Thoracic aorta (tissue), 2 donors: Measurements from ENCODE around the gene WFDC1. TPM values are rescaled to one million over a fixed set of nuclear protein-coding genes. Genes with fewer than 3 reads are reported as not detected.

Experiments used
- ATAC-seq: fragments of 150-250 bp; one replicate; pipeline ENCODE4 v1.8.0; 2017; ENCODE audit warnings: low read depth; ENCODE audit not compliant: insufficient number of reproducible peaks, low FRiP score
- DNase-seq: peaks from one replicate; pipeline ENCODE4 v3.0.0-alpha.2; 2020; ENCODE audit warnings: low spot score
- H3K27ac ChIP-seq, 2 donors: fragments of 200-600 bp; sonication (generic); 1 replicate in 1 of 2; 2 replicates in 1 of 2; pipeline ENCODE4 v1.5.1; 2016; ENCODE audit warnings: mild to moderate bottlenecking in 2 of 2, moderate library complexity in 2 of 2
- H3K27me3 ChIP-seq: fragments of 200-600 bp; sonication (generic); replicated peaks from 2 replicates; pipeline ENCODE4 v1.6.0; 2016; ENCODE audit warnings: mild to moderate bottlenecking; ENCODE audit not compliant: insufficient read depth
- H3K36me3 ChIP-seq: fragments of 200-600 bp; sonication (generic); one replicate; pipeline ENCODE4 v1.5.1; 2016
- H3K4me1 ChIP-seq, 2 donors: fragments of 200-600 bp; sonication (generic); 1 replicate in 1 of 2; 2 replicates in 1 of 2; pipeline versions ENCODE4 v1.5.1 to v1.6.0; 2016; ENCODE audit warnings: low read depth in 2 of 2, mild to moderate bottlenecking in 1 of 2; ENCODE audit not compliant: control insufficient read depth in 1 of 2
- H3K4me3 ChIP-seq: fragments of 200-600 bp; sonication (generic); 2 replicates; pipeline ENCODE4 v1.5.1; 2016; ENCODE audit warnings: mild to moderate bottlenecking
- H3K9me3 ChIP-seq: fragments of 200-600 bp; sonication (generic); 2 replicates; pipeline ENCODE4 v1.5.1; 2016
- total RNA-seq, 2 donors: library from RNA; depleted of rRNA; stranded (reverse); fragments of >200 nt; gene quantifications; one replicate each; pipeline versions ENCODE4 v1.1.0 to v1.2.3, GENCODE V29; 2016
- TF ChIP-seq, protein P1 (sequence below): fragments of 200-600 bp; sonication (generic); IDR thresholded peaks from one replicate; pipeline ENCODE4 v1.5.1; 2019; ENCODE audit warnings: antibody characterized with exemption

WFDC1 gene
- total RNA-seq, 2 donors from 2014 or later = 4.6 to 203 TPM

GRCh38 chr16:84319146-84319760 lies 24.6 kb downstream of the WFDC1 start:
- no peak overlapping the region for H3K27ac ChIP-seq
- no peak overlapping the region for H3K4me3 ChIP-seq
- ATAC-seq = no peak
- H3K4me1 ChIP-seq = no peaks in the 10 kb centered on the region
- TF ChIP-seq, protein P1, sequence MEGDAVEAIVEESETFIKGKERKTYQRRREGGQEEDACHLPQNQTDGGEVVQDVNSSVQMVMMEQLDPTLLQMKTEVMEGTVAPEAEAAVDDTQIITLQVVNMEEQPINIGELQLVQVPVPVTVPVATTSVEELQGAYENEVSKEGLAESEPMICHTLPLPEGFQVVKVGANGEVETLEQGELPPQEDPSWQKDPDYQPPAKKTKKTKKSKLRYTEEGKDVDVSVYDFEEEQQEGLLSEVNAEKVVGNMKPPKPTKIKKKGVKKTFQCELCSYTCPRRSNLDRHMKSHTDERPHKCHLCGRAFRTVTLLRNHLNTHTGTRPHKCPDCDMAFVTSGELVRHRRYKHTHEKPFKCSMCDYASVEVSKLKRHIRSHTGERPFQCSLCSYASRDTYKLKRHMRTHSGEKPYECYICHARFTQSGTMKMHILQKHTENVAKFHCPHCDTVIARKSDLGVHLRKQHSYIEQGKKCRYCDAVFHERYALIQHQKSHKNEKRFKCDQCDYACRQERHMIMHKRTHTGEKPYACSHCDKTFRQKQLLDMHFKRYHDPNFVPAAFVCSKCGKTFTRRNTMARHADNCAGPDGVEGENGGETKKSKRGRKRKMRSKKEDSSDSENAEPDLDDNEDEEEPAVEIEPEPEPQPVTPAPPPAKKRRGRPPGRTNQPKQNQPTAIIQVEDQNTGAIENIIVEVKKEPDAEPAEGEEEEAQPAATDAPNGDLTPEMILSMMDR = no peak
- no peak for DNase-seq
- H3K9me3 ChIP-seq = peaks cover 3% of the 10 kb centered on the region
- no peaks in the 10 kb centered on the region for H3K27me3 ChIP-seq
- H3K36me3 ChIP-seq = no peaks in the 10 kb centered on the region

DNA sequence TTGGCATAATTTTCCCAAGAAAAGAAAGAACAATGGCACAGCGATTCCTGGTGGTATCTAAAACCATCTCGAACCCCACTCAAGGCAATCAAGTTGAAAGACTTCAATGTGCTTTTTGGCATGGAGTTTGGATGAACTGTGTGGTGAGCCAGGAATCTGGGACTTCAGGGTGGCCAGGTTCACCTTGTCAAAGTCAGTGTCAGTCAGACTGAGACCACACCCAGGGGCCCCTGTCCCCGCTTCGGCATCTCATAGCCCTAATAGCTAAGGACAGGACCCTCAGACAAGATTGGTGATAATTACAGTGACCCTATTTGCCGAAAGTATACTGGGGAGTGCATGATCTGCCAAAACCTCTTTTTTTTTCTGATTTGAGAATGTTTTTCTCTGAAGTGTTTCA lies 25.8 kb downstream of the WFDC1 start:
- Histone ChIP-seq H3K4me3 (no peak overlapping the region), H3K36me3 (no peaks in the 10 kb centered on the region), H3K27me3 (no peaks in the 10 kb centered on the region), H3K27ac (no peak overlapping the region), H3K4me1 (no peaks in the 10 kb centered on the region), H3K9me3 (peaks cover 3% of the 10 kb centered on the region)
- no peak for DNase-seq
- TF ChIP-seq, protein P1 = no peak
- no peak for ATAC-seq

DNA sequence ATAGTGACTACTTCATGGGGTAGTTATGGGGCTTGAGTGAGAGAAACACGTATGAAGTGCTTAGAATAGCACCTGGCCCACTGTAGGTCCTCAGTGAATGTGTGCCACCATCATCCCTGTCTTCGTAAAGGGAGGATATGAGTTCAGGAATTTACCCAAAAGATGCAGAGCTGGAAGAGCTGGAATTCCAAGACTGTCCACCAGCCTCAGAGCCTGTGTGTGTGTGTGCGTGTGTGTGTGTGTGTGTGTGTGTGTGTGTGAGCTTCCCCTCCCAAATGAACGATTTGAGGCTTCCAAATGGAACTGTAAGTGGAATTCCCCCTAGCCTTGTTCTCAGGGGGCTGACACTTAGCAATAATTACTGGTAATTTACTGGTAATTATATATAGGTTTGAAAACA lies 27.3 kb downstream of the WFDC1 start:
- DNase-seq = no peak
- no peak for ATAC-seq

DNA sequence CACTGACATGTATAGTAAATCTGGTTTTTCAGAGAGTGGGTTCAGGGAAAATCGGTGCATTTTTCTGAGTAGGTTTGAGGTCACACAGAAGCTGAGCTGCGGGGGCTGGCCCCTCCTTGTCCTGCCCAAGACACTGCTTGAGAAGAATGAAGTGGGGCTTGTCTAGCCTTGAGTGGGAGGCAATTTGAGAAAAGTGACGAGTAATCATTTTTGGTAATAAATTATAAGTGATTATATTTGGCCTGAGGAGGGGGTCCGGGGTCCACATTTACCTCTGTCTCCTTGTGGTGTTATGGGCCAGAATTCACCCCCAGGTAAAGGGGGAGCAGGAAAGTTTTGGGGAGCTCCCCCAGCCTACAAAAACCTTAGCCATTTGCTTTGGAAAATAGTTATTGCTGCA lies 28.1 kb downstream of the WFDC1 start:
- Histone ChIP-seq H3K9me3 (peaks cover 3% of the 10 kb centered on the region), H3K27me3 (no peaks in the 10 kb centered on the region), H3K27ac (no peak overlapping the region), H3K36me3 (no peaks in the 10 kb centered on the region), H3K4me1 (no peaks in the 10 kb centered on the region), H3K4me3 (no peak overlapping the region)
- no peak for ATAC-seq
- TF ChIP-seq, protein P1 = no peak
- no peak for DNase-seq

More for the DNA sequence above, 27.3 kb downstream of the WFDC1 start:
- Histone ChIP-seq H3K27ac (no peak overlapping the region), H3K4me3 (no peak overlapping the region), H3K9me3 (peaks cover 3% of the 10 kb centered on the region), H3K4me1 (no peaks in the 10 kb centered on the region), H3K36me3 (no peaks in the 10 kb centered on the region), H3K27me3 (no peaks in the 10 kb centered on the region)
- TF ChIP-seq, protein P1 = no peak

- ATAC-seq (no peak), DNase-seq (no peak)
- no peaks in the 10 kb centered on the region for H3K36me3 ChIP-seq
- H3K27ac ChIP-seq = no peak overlapping the region
- H3K4me3 ChIP-seq = no peak overlapping the region
- TF ChIP-seq, protein P1 = no peak
- no peaks in the 10 kb centered on the region for H3K9me3 ChIP-seq
- H3K27me3 ChIP-seq = no peaks in the 10 kb centered on the region
- H3K4me1 ChIP-seq = no peaks in the 10 kb centered on the region
Observed at GRCh38 chr16:84323606-84324005, 28.9 kb downstream of the WFDC1 start.
